Measurements from ENCODE around the gene KLHDC10.

GRCh38 chr7:130040576-130040975 is 29.8 kb upstream of the KLHDC10 start:
- TF ChIP-seq CTCF (conservative IDR thresholded peaks at IDR 0.05; ENCODE audit: low read depth, low read length) (no peak), EZH2 (IDR thresholded peaks at IDR 0.05; ENCODE audit: borderline replicate concordance, low read depth, low read length, poor library complexity, severe bottlenecking) (no peak)
